H1 (cell line): Measurements from ENCODE around the gene FGF23.

Source experiments
- POLR2A ChIP-seq, 2 experiments: IDR thresholded peaks; 1 replicate in 1 of 2; 2 replicates in 1 of 2; pipeline ENCODE4 v1.6.1; 2011; ENCODE audit warnings: low read depth in 2 of 2, low read length in 2 of 2, mild to moderate bottlenecking in 2 of 2; ENCODE audit errors: control extremely low read depth in 1 of 2
- TF ChIP-seq, protein P1 (sequence below), 3 experiments: IDR thresholded peaks; 1 replicate in 2 of 3; 2 replicates in 1 of 3; pipeline versions ENCODE4 v1.5.1 to v1.6.1; 2011; ENCODE audit warnings: low read length in 3 of 3, mild to moderate bottlenecking in 3 of 3, inconsistent platforms in 2 of 3, low read depth in 1 of 3, moderate library complexity in 1 of 3; ENCODE audit not compliant: insufficient read depth in 1 of 3; ENCODE audit errors: control extremely low read depth in 1 of 3

DNA sequence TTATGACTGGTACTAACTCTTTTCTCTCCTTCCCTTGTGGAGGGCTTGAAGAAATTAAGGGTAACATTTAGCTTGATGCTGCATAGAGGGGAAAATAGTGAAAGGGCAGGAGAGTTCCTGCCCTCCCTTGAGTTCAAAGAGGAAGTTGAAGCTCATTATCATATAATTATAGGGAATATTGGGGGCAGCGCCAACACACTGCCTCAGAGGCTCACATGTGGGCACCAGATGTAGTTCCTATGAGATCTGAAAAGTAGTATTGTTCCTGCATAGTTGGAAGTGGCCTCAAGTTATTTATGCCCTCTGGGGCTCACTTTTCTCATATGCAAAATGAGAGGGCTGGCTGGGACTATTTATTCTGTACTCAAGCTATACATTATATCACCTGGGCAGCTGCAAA lies 33.0 kb upstream of the FGF23 start:
- TF ChIP-seq POLR2A (IDR thresholded peaks at IDR 0.05; ENCODE audit: control extremely low read depth in 1 of 2, low read depth in 2 of 2, low read length in 2 of 2) = no peak
- TF ChIP-seq, protein P1, sequence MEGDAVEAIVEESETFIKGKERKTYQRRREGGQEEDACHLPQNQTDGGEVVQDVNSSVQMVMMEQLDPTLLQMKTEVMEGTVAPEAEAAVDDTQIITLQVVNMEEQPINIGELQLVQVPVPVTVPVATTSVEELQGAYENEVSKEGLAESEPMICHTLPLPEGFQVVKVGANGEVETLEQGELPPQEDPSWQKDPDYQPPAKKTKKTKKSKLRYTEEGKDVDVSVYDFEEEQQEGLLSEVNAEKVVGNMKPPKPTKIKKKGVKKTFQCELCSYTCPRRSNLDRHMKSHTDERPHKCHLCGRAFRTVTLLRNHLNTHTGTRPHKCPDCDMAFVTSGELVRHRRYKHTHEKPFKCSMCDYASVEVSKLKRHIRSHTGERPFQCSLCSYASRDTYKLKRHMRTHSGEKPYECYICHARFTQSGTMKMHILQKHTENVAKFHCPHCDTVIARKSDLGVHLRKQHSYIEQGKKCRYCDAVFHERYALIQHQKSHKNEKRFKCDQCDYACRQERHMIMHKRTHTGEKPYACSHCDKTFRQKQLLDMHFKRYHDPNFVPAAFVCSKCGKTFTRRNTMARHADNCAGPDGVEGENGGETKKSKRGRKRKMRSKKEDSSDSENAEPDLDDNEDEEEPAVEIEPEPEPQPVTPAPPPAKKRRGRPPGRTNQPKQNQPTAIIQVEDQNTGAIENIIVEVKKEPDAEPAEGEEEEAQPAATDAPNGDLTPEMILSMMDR (IDR thresholded peaks at IDR 0.05; ENCODE audit: control extremely low read depth in 1 of 3, insufficient read depth in 1 of 3, low read depth in 1 of 3, low read length in 3 of 3) = no peak
